ENCODE data around the gene KCNE3.
A peak's percentile ranks its signal among the peaks of the same experiment; 100 is the strongest.

Gene KCNE3

DNA sequence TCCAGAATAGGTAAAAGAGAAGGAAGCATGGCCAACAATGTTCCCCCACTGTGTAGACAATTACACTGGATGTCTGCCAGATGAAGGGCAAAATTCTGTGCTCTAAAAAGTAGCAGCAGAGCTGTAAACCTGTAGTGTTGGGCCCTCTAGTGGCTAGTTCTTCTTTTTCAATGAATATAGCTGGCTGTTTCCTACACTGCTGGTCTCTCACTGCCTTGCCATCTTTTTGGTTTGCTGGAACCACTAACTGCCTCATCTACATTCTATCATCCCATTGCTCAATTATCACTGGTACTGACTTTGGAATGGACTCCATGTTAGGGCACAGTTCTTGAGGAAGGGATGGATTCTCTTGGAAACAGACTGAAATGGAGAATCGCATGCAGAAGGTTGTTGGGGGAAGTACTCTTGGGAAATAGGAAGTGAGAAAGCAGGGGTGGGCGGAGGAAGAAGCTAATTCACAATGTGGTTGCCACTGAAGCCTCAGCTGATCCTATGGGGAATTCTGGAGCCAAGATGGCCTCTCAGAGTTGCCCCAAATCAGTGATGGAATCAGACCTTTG, 17.9 kb downstream of the KCNE3 start:
- no peak overlapping the region for H3K4me2 ChIP-seq (ENCODE audit: low read length)
- H3K4me1 ChIP-seq, result no peaks in the 10 kb centered on the region
- TF ChIP-seq, protein P1, sequence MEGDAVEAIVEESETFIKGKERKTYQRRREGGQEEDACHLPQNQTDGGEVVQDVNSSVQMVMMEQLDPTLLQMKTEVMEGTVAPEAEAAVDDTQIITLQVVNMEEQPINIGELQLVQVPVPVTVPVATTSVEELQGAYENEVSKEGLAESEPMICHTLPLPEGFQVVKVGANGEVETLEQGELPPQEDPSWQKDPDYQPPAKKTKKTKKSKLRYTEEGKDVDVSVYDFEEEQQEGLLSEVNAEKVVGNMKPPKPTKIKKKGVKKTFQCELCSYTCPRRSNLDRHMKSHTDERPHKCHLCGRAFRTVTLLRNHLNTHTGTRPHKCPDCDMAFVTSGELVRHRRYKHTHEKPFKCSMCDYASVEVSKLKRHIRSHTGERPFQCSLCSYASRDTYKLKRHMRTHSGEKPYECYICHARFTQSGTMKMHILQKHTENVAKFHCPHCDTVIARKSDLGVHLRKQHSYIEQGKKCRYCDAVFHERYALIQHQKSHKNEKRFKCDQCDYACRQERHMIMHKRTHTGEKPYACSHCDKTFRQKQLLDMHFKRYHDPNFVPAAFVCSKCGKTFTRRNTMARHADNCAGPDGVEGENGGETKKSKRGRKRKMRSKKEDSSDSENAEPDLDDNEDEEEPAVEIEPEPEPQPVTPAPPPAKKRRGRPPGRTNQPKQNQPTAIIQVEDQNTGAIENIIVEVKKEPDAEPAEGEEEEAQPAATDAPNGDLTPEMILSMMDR (IDR thresholded peaks at IDR 0.05), result peak; percentile 49
- peak overlapping the region; percentile 46 for H2AFZ ChIP-seq
- no peak overlapping the region for H3K4me3 ChIP-seq (ENCODE audit: low read depth, low read length)
- no peak overlapping the region for H3K27ac ChIP-seq
- no peaks in the 10 kb centered on the region for H3K27me3 ChIP-seq (ENCODE audit: control insufficient read depth, insufficient read depth, low read length)
- H3K9ac ChIP-seq, result no peak overlapping the region
- no peaks in the 10 kb centered on the region for H3K36me3 ChIP-seq (ENCODE audit: control insufficient read depth, insufficient read depth, low read length)
- H3K9me3 ChIP-seq (ENCODE audit: control insufficient read depth, low read length), result no peaks in the 10 kb centered on the region
- no peaks in the 10 kb centered on the region for H3K79me2 ChIP-seq

DNA sequence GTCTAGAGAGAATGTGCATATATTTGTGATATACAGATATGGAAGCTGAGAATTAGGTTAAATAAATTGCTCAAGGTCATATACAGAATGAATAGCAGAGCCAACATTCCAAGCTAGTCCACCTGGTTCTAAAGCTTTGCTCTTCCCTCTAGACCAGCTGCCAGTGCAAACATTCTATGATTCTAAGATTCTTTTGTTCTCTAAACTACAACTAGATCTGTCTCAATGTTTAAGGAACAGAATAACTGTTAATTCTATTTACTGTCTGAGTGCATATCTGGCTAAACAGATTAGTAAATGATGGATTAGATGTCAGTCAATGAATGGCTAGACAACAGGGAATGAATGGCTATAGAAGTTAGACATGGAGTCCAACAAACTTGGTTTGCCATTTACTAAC, 19.6 kb downstream of the KCNE3 start:
- Histone ChIP-seq H3K36me3 (ENCODE audit: control insufficient read depth, insufficient read depth, low read length) (no peaks in the 10 kb centered on the region), H3K9ac (no peak overlapping the region), H3K27ac (no peak overlapping the region), H3K4me1 (no peaks in the 10 kb centered on the region), H2AFZ (no peak overlapping the region), H3K4me3 (ENCODE audit: low read depth, low read length) (no peak overlapping the region), H3K27me3 (ENCODE audit: control insufficient read depth, insufficient read depth, low read length) (no peaks in the 10 kb centered on the region), H3K9me3 (ENCODE audit: control insufficient read depth, low read length) (no peaks in the 10 kb centered on the region), H3K79me2 (no peaks in the 10 kb centered on the region), H3K4me2 (ENCODE audit: low read length) (no peak overlapping the region)
- TF ChIP-seq, protein P1 (IDR thresholded peaks at IDR 0.05), result no peak

DNA sequence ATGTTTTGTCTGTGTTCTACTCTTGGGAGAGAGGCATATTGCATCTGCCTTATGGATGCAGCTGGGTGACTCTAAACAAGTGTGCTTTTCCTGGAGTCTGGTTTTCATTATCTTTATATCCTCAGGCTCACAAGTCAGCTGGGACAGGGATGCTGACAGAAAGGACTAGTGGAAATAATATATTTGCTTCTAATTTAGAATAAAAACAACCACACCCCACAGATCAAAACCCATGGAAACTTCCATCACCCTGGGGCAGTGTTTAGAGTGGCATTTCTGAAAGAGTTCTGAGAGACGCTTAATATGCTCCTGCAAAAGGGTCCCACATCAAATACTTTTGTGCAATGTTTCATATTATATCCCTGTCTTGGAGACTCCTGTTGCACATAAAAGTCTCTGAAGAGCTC, 20.8 kb downstream of the KCNE3 start:
- no peak overlapping the region for H3K4me3 ChIP-seq (ENCODE audit: low read depth, low read length)
- H3K4me1 ChIP-seq, result no peaks in the 10 kb centered on the region
- H3K79me2 ChIP-seq, result no peaks in the 10 kb centered on the region
- no peak overlapping the region for H3K9ac ChIP-seq
- no peaks in the 10 kb centered on the region for H3K36me3 ChIP-seq (ENCODE audit: control insufficient read depth, insufficient read depth, low read length)
- H2AFZ ChIP-seq, result no peak overlapping the region
- TF ChIP-seq, protein P1 (IDR thresholded peaks at IDR 0.05), result no peak
- no peak overlapping the region for H3K4me2 ChIP-seq (ENCODE audit: low read length)
- H3K27ac ChIP-seq, result no peak overlapping the region
- H3K9me3 ChIP-seq (ENCODE audit: control insufficient read depth, low read length), result no peaks in the 10 kb centered on the region
- no peaks in the 10 kb centered on the region for H3K27me3 ChIP-seq (ENCODE audit: control insufficient read depth, insufficient read depth, low read length)

DNA sequence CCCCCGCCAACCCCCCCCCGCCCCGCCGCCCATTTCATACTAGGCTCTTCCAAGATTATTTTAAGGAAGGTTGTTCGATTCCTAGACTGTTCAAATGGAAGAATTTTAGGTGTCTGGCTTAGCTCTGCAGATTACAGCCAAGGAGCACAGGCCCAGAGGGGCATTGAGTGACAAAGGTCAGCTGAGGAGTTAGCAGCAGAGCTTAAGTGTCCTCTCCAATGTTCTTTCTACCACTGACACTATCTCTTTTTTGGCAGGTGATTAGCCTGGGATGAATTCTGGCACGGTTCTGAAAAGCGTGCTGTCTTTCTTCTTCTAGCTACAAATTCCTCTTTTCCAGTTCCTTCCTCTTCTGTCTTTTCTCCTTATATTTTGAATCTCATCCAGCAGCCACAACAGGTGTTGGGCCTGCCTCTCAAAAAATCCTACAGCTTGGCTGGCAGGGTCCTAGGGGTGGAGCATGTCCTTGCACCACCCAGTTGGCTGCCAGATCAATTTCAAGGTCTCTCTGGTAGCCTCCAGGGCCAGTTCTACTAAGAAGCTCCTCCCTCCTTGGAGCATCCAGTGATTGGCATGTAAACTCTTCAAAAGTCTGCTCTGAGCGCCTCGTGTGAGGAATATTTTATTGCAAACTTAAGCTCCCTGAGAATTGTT, 23.0 kb downstream of the KCNE3 start:
- Histone ChIP-seq H3K4me2 (ENCODE audit: low read length) (no peak overlapping the region), H3K27ac (no peak overlapping the region), H2AFZ (no peak overlapping the region), H3K79me2 (no peaks in the 10 kb centered on the region), H3K9ac (no peak overlapping the region), H3K4me3 (ENCODE audit: low read depth, low read length) (no peak overlapping the region), H3K27me3 (ENCODE audit: control insufficient read depth, insufficient read depth, low read length) (no peaks in the 10 kb centered on the region), H3K4me1 (no peaks in the 10 kb centered on the region), H3K36me3 (ENCODE audit: control insufficient read depth, insufficient read depth, low read length) (no peaks in the 10 kb centered on the region), H3K9me3 (ENCODE audit: control insufficient read depth, low read length) (no peaks in the 10 kb centered on the region)
- TF ChIP-seq, protein P1 (IDR thresholded peaks at IDR 0.05), result no peak
